HK-2 (cell line): ENCODE results near the gene CTXND1.

Source experiments
- DNase-seq: peaks from one replicate; pipeline ENCODE4 v3.0.0-alpha.2; 2018; ENCODE audit not compliant: unreplicated experiment

The CTXND1 gene

DNA sequence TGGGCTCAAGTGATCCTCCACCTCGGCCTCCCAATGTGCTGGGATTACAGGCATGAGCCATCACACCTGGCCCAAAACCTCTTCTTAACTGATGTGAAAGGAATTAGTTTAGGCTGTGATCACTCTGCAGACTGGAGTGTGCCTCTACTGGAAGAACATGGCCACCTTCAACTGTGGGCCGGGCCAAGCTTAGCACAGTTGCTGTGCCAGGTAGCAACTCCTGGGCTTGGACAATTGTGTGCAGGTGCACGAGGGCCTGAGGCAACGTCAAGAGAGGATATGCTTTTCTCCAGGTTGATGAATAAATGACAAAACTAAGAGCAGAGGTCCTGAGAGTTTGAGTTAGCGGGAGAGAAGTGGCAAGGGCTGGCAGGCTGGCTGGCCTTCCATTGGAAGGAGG is 92.7 kb downstream of the CTXND1 start:
- DNase-seq, result no peak

DNA sequence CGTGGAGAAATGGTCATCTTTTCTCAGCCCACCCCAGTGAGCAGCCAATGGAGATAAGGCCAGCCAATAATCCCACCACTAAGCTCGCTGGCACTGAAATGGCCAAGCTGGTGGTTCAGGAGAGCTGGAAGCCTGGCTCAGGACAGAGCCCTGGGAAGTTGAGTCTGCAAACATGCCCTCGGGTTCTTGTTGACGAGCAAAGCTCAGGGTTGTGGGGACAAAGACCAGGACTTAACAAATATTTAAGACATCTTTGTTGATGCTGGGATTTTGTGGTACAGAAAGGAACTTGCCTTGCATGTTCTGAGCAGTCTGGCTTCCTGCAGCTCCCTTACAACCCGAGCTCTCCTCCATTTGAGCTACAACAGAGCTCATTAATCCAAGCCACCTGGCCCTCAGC is 94.8 kb downstream of the CTXND1 start:
- DNase-seq, result no peak

DNA sequence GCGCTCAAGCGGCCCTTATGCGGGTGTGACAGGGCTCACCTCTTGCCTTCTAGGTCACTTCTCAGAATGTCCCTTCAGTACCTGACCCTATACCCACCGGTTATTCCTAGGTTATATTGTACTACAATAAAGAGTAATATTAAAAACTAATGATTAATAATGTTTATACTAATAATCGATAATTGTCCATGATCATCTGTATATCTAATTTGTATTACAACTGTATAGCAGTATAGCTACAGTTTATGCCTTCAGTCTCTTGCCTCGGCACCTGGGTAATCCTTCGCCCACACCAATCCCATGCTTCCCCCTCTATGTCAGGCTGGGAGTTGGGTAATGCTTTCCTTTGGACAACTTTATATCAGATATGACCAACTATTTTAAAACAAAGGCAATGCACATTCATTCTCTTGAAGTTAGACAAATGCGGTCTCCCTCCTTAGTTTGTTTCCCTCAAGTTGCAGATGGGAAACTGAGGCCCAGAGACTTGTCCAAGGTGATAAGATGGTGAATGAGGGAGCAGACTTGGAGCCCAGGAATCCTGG is 95.8 kb downstream of the CTXND1 start:
- DNase-seq, result no peak

DNA sequence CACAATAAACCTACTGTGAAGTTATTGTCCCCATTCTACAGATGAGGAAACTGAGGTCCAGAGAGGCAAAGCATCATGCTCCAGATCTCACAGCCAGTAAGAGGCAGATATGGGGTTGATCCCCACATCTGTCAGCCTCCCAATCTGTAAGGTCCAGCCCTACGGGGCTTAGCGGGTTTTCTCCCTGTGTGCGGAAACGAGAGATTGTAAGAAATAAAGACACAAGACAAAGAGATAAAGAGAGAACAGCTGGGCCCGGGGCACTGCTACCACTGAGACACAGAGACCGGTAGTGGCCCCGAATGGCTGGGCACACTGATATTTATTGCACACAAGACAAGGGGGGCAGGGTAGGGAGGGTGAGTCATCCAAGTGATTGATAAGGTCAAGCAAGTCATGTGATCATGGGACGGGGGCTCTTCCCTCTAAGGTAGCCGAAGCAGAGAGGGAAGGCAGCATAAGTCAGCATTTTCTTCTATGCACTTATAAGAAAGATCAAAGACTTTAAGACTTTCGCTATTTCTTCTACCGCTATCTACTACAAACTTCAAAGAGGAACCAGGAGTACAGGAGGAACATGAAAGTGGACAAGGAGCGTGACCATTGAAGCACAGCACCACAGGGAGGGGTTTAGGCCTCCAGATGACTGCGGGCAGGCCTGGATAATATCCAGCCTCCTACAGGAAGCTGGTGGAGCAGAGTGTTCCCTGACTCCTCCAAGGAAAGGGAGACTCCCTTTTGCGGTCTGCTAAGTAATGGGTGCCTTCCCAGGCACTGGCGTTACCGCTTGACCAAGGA is 96.4 kb downstream of the CTXND1 start:
- DNase-seq, result peak; percentile 57

DNA sequence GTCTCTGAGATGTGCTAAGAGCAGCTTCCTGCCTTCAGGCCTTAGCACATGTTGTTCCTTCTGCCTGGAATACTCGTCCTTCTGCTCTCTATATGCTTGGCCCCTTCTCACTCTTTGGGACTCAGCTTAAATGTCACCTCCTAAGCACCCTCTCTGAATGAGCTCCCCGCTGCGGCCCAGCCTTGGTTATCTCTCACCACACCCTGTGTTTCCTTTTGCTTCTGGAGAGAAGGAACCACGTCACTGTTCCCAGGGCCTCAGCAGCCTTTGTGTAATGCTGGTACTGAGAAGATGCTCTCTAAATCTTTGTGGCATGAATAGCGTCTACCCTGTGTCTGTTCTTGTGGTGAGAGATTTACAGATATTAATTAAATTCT is 97.0 kb downstream of the CTXND1 start:
- DNase-seq, result no peak

DNA sequence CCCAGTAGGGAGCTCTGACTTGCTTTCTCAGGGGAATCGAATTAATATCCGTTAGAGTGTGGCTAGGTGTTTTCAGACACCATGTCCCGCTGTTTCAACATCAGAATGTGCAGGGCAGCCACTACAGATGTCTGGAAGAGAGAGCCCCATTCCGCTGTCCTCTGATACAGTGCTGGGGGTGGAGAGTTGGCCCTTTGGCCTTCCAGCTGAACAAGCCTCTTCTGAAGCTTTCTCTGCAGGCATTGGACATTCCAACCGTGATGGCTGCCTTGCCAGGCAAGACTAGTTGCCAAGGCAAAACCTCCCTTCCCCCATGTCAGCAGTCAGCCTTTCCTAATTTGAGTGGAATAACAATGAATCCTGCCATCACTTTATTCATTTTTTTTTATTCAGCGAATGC is 97.7 kb downstream of the CTXND1 start:
- no peak for DNase-seq

DNA sequence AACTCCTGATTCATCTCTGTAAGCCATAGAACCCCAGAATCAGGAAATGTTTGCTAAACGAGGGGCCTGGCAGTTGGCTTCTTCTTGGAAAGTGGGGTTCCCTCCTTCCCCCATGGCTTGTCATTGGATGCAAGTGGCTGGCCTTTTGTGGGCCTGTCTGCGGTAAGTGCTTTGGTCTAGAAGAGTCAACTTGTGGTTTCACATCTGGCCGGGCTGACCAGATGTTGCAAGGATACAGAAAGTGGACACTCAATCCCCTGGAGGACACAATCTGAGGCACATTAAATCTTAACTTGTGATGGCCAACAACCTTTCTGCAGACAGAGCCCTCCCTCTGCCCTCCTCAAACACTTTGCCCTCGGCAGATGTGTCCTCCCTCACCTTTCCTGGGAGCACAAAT is 98.1 kb downstream of the CTXND1 start:
- DNase-seq, result no peak

DNA sequence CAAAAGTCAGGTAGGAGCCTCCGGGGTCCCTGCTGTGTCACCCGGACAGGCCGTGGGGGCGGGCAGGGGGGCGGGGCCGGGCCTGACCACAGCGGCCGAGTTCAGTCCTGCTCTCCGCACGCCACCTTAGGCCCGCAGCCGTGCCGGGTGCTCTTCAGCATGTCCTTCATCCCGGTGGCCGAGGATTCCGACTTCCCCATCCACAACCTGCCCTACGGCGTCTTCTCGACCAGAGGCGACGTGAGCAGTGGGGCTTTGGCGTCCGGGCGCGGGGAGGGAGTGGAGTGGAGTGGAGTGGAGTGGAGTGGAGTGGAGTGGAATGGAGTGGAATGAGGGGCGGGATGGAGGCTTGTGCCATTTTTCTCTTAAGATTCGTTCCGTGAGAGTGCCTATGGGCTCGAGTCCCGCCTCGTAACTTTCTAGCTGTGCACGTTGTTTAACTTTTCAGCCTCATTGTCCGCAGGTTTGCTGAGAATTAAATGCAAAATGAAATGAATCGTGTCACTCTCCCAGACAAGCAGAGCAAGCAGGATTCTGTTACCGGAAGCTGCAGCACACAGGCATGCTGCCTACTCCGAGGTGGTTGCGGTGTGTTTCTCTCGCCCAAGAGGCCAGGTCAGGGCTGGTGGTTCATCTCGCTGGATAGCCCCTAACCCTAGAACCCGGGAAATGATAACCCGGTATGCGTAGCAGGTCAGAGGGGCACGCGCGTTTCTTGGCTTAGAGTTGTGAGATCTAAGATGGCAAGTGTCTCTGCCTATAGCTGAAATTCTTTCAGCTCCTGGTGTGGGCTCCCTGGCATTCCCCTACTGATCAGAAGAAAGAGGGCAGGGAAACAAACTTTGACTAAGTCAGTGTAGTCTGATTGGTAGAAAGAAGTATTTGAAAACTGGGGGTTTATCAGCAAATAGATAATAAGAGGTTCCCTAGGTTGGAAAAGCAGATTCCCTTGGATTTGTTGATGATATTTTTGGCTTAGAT is 98.8 kb downstream of the CTXND1 start, which contains the start of gene FAH:
TSS of gene FAH (plus strand) at position 104 of the 981 bp plus-strand sequence. CDS start at position 160, 56 bp downstream.
- peak; percentile 24 for DNase-seq

DNA sequence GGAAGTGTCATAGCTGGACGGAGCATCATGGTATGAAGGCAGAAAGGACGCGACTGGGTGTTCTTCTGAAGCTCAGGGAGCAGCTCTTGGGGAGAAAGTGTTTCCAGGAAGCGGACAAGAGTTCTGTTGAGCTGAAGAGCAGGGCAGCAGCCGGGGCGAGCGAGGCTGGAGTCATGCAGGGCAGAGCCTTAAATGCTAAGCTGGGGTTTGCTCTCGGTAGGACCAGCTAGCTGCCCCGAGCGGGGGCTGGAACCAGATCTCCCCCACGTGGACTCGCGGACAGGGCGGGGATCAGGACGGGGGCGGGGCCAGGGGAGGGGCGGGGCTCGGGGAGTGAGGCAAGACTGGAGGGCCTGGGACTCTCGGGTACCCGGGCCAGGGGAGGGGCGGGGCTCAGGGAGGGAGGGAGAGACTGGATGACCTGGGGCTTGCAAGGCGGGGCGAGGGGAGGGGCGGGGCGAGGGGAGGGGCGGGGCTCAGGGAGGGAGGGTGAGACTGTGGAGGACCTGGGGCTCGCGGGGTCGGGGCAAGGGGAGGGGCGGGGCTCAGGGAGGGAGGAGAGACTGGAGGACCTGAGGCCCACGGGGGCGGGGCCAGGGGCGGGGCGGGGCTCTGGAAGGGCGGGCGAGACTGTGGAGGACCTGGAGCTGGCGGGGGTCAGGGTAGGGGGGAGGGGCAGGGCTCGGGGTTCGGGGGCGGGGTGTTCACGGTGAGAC is 99.7 kb downstream of the CTXND1 start:
- DNase-seq, result peak; percentile 92

DNA sequence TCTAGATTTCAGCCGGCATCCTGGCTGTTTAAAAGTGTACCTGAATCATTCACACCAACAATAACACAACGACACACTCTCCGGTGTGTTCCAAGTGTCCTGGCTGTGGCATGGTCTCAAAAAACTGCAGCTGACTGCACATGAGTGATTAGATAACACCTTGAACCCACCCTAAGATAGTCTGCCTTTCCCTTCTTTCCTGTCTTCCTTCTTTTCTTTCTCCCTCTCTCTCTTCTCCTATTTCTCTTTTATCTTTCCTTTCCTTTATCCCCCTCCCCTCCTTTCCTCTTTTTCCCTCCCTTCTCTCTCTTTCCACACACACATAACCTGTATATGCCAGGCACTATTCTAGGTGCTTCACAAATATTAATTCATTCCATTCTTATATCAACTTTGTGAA is 100.4 kb downstream of the CTXND1 start:
- no peak for DNase-seq

DNA sequence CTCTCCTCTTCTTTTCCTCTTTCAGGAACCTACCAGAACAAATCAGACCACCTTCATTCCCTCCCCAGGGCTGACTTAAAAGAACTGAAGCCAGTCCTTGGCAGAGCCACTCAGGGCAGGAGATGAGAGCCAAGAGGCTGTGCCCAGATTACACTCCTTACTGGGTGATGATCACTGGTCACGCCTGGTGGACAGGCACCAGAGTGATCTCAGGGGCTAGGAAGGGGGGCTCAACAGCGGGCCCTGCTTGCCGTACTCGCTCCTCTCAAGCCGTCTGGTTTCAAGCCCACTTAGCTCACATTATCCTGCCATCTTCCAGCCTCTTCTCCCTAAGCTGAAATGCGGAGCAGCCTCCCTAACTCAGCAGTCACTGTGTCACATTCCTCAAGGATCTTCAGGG is 100.9 kb downstream of the CTXND1 start:
- no peak for DNase-seq
